Measurements from ENCODE around the gene ATXN1. TPM values are rescaled to one million over a fixed set of nuclear protein-coding genes. Genes with fewer than 3 reads are reported as not detected.
"Not testable (repeated sequence)": the region's sequence is repeated elsewhere in the genome, so short reads cannot be mapped to it uniquely, and the experiment has no call there.

The ATXN1 gene
- total RNA-seq, 4 donors from 2014 or later: 42.4 to 74.9 (median 52.1) TPM

DNA sequence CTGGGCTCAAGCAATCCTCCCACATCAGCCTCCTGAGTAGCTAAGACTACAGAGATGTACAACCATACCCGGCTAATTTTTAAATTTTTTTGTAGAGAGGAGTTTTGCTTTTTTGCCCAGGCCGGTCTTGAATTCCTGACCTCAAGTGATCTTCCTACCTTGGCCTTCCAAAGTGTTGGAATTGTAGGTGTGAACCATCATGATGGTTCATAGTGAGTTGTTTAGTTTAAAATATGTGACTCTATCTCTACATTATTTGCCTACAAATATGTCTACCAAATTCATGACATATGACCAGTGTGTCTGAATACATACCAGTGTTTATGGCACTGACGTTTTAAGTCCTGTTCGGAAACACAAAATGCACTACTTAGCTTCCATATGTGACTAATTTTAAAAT, 367.9 kb downstream of the ATXN1 start:
- no peaks in the 10 kb centered on the region for H3K36me3 ChIP-seq
- H3K27ac ChIP-seq (replicated peaks in 1 of 4): no peak overlapping the region
- TF ChIP-seq POLR2A (IDR thresholded peaks at IDR 0.05; ENCODE audit: low read depth) (no peak), EP300 (IDR thresholded peaks at IDR 0.05) (no peak), POLR2AphosphoS5 (IDR thresholded peaks at IDR 0.05) (no peak)
- TF ChIP-seq, protein P1, sequence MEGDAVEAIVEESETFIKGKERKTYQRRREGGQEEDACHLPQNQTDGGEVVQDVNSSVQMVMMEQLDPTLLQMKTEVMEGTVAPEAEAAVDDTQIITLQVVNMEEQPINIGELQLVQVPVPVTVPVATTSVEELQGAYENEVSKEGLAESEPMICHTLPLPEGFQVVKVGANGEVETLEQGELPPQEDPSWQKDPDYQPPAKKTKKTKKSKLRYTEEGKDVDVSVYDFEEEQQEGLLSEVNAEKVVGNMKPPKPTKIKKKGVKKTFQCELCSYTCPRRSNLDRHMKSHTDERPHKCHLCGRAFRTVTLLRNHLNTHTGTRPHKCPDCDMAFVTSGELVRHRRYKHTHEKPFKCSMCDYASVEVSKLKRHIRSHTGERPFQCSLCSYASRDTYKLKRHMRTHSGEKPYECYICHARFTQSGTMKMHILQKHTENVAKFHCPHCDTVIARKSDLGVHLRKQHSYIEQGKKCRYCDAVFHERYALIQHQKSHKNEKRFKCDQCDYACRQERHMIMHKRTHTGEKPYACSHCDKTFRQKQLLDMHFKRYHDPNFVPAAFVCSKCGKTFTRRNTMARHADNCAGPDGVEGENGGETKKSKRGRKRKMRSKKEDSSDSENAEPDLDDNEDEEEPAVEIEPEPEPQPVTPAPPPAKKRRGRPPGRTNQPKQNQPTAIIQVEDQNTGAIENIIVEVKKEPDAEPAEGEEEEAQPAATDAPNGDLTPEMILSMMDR (IDR thresholded peaks at IDR 0.05): no peak
- no peaks in the 10 kb centered on the region for H3K9me3 ChIP-seq
- DNase-seq (ENCODE audit: extremely low spot score): no peak
- intact Hi-C loops (cut with DNase I): no loop called here
- peaks cover 14 to 20% (median 15%) of the 10 kb centered on the region in 4 donors for H3K4me1 ChIP-seq
- H3K4me3 ChIP-seq: no peak overlapping the region
- 97% methylated on average over 4 of the region's 4 CpGs for WGBS
- H3K27me3 ChIP-seq: no peaks in the 10 kb centered on the region

- H3K36me3 ChIP-seq: no peaks in the 10 kb centered on the region
- H3K27me3 ChIP-seq: no peaks in the 10 kb centered on the region
- no peak for TF ChIP-seq POLR2AphosphoS5 (IDR thresholded peaks at IDR 0.05)
- TF ChIP-seq, protein P1 (IDR thresholded peaks at IDR 0.05): no peak
- no peak for TF ChIP-seq POLR2A (IDR thresholded peaks at IDR 0.05; ENCODE audit: low read depth)
- no peaks in the 10 kb centered on the region for H3K9me3 ChIP-seq
- peaks cover 14 to 19% (median 15%) of the 10 kb centered on the region in 4 donors for H3K4me1 ChIP-seq
- H3K4me3 ChIP-seq: no peak overlapping the region
- H3K27ac ChIP-seq (replicated peaks in 1 of 4): no peak overlapping the region
- WGBS: no CpG with 5 or more reads among the region's 1 CpG
- intact Hi-C loops (cut with DNase I): no loop called here
- no peak for DNase-seq (ENCODE audit: extremely low spot score)
Measured at GRCh38 chr6:16392010-16392409, 369.2 kb downstream of the ATXN1 start.

GRCh38 chr6:16391451-16391912, 369.8 kb downstream of the ATXN1 start:
- DNase-seq (ENCODE audit: extremely low spot score): no peak
- intact Hi-C loops (cut with DNase I): no loop called here
- no peaks in the 10 kb centered on the region for H3K36me3 ChIP-seq
- WGBS: 19% methylated on average over 2 of the region's 2 CpGs
- no peaks in the 10 kb centered on the region for H3K9me3 ChIP-seq
- H3K4me3 ChIP-seq: no peak overlapping the region
- H3K27ac ChIP-seq (replicated peaks in 1 of 4): no peak overlapping the region
- no peaks in the 10 kb centered on the region for H3K27me3 ChIP-seq
- peaks cover 14 to 19% (median 15%) of the 10 kb centered on the region in 4 donors for H3K4me1 ChIP-seq
- no peak for TF ChIP-seq POLR2AphosphoS5 (IDR thresholded peaks at IDR 0.05)
- no peak for TF ChIP-seq EP300 (IDR thresholded peaks at IDR 0.05)
- TF ChIP-seq POLR2A (IDR thresholded peaks at IDR 0.05; ENCODE audit: low read depth): no peak
- TF ChIP-seq, protein P1 (IDR thresholded peaks at IDR 0.05): no peak

DNA sequence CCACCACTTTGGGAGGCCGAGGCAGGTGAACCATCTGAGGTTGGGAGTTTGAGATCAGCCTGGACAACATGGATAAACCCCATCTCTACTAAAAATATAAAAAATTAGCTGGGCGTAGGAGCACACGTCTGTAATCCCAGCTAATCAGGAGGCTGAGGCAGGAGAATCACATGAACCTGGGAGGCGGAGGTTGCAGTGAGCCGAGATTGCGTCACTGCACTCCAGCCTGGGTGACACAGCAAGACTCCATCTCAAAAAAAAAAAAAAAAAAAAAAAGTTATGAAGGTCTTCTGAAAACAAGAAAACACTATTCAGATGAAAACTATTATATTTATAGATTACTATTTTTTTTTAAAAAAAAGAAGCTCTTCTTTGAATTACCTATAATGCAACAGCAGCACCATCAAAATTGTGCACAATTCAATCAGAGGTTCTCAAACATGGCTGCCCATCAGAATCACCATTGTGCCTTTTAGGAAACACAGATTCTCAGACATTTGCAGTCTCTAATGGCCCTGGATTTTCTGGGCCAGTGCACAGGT, 370.3 kb downstream of the ATXN1 start:
- H3K27me3 ChIP-seq; H3K36me3 ChIP-seq; H3K27ac ChIP-seq (replicated peaks in 1 of 4); H3K4me3 ChIP-seq; intact Hi-C loops (cut with DNase I); DNase-seq (ENCODE audit: extremely low spot score); H3K9me3 ChIP-seq: not testable (repeated sequence)
- WGBS: 90% methylated on average over 6 of the region's 6 CpGs
- peaks cover 14 to 19% (median 15%) of the 10 kb centered on the region in 4 donors for H3K4me1 ChIP-seq

- Histone ChIP-seq H3K4me1 (peaks cover 14 to 19% (median 15%) of the 10 kb centered on the region in 4 donors), H3K27me3 (no peaks in the 10 kb centered on the region), H3K4me3 (no peak overlapping the region), H3K27ac (replicated peaks in 1 of 4) (no peak overlapping the region), H3K9me3 (no peaks in the 10 kb centered on the region), H3K36me3 (no peaks in the 10 kb centered on the region)
- intact Hi-C loops (cut with DNase I): no loop called here
- TF ChIP-seq, protein P1 (IDR thresholded peaks at IDR 0.05): no peak
- TF ChIP-seq POLR2AphosphoS5 (IDR thresholded peaks at IDR 0.05) (no peak), POLR2A (IDR thresholded peaks at IDR 0.05; ENCODE audit: low read depth) (no peak), EP300 (IDR thresholded peaks at IDR 0.05) (no peak)
- DNase-seq (ENCODE audit: extremely low spot score): no peak
- WGBS: 91% methylated on average over 2 of the region's 2 CpGs
Measured at GRCh38 chr6:16389642-16390041, 371.6 kb downstream of the ATXN1 start.
